Mucosa of rectum (tissue), 2 donors: ENCODE measurements around the gene SHB.
"Not testable (repeated sequence)": the region's sequence is repeated elsewhere in the genome, so short reads cannot be mapped to it uniquely, and the experiment has no call there.

Source experiments
- H3K27ac ChIP-seq, 2 donors: one replicate each; pipeline ENCODE4 v1.7.0; 2013; ENCODE audit warnings: inconsistent platforms in 2 of 2, low read depth in 2 of 2, low read length in 2 of 2
- H3K27me3 ChIP-seq, 2 donors: one replicate each; pipeline ENCODE4 v1.7.0; 2013; ENCODE audit warnings: low read length in 2 of 2; ENCODE audit not compliant: control insufficient read depth in 2 of 2, insufficient read depth in 2 of 2
- H3K36me3 ChIP-seq, 2 donors: one replicate each; pipeline ENCODE4 v1.7.0; 2013; ENCODE audit warnings: low read length in 2 of 2; ENCODE audit not compliant: control insufficient read depth in 2 of 2, insufficient read depth in 2 of 2
- H3K4me1 ChIP-seq, 2 donors: one replicate each; pipeline ENCODE4 v1.7.0; 2013; ENCODE audit warnings: low read length in 2 of 2, mild to moderate bottlenecking in 1 of 2; ENCODE audit not compliant: control insufficient read depth in 2 of 2, insufficient read depth in 2 of 2
- H3K4me3 ChIP-seq, 2 donors: one replicate each; pipeline ENCODE4 v1.7.0; 2013; ENCODE audit warnings: low read length in 2 of 2
- H3K9ac ChIP-seq, 2 donors: one replicate each; pipeline ENCODE4 v1.7.0; 2013; ENCODE audit warnings: low read length in 2 of 2, low read depth in 1 of 2, mild to moderate bottlenecking in 1 of 2
- H3K9me3 ChIP-seq, 2 donors: one replicate each; pipeline ENCODE4 v1.7.0; 2013; ENCODE audit warnings: low read length in 2 of 2; ENCODE audit not compliant: control insufficient read depth in 2 of 2
- donor health status: healthy.
- donor health status: Normal muscosa, but diverticular disease.

Gene SHB

GRCh38 chr9:37913480-37914153, 155.4 kb downstream of the SHB start:
- H3K9me3 ChIP-seq, result no peaks in the 10 kb centered on the region
- H3K4me1 ChIP-seq, result no peaks in the 10 kb centered on the region
- H3K36me3 ChIP-seq, result peaks cover 6 to 7% of the 10 kb centered on the region in 2 donors
- no peaks in the 10 kb centered on the region for H3K27me3 ChIP-seq
- H3K4me3 ChIP-seq, result no peak overlapping the region
- no peak overlapping the region for H3K27ac ChIP-seq
- no peak overlapping the region for H3K9ac ChIP-seq

GRCh38 chr9:37911271-37911681, 157.8 kb downstream of the SHB start:
- H3K27ac ChIP-seq, result no peak overlapping the region
- H3K4me3 ChIP-seq, result peak overlapping the region in 1 of 2 donors; percentile 3
- no peak overlapping the region for H3K9ac ChIP-seq
- H3K36me3 ChIP-seq, result no peaks in the 10 kb centered on the region
- H3K27me3 ChIP-seq, result no peaks in the 10 kb centered on the region
- H3K4me1 ChIP-seq, result no peaks in the 10 kb centered on the region
- H3K9me3 ChIP-seq, result no peaks in the 10 kb centered on the region

GRCh38 chr9:37910271-37910670, 158.8 kb downstream of the SHB start:
- H3K4me1 ChIP-seq, result no peaks in the 10 kb centered on the region
- H3K9ac ChIP-seq, result no peak overlapping the region
- H3K36me3 ChIP-seq, result no peaks in the 10 kb centered on the region
- no peak overlapping the region for H3K4me3 ChIP-seq
- no peaks in the 10 kb centered on the region for H3K27me3 ChIP-seq
- no peak overlapping the region for H3K27ac ChIP-seq
- H3K9me3 ChIP-seq, result no peaks in the 10 kb centered on the region

- not testable (repeated sequence) for H3K27ac ChIP-seq
Measured at GRCh38 chr9:37909836-37910235, 159.2 kb downstream of the SHB start.

GRCh38 chr9:37909326-37909725, 159.7 kb downstream of the SHB start:
- Histone ChIP-seq H3K9ac (no peak overlapping the region), H3K36me3 (no peaks in the 10 kb centered on the region), H3K27ac (no peak overlapping the region), H3K4me1 (peaks cover 6 to 9% of the 10 kb centered on the region in 2 donors), H3K27me3 (no peaks in the 10 kb centered on the region), H3K9me3 (no peaks in the 10 kb centered on the region), H3K4me3 (no peak overlapping the region)

More at GRCh38 chr9:37909836-37910235, 159.2 kb downstream of the SHB start:
- H3K9ac ChIP-seq, H3K4me1 ChIP-seq, H3K9me3 ChIP-seq, H3K27me3 ChIP-seq, H3K36me3 ChIP-seq, H3K4me3 ChIP-seq: not testable (repeated sequence)

- Histone ChIP-seq H3K4me1 (peaks cover 6 to 11% of the 10 kb centered on the region in 2 donors), H3K27ac (no peak overlapping the region), H3K27me3 (no peaks in the 10 kb centered on the region), H3K4me3 (no peak overlapping the region), H3K9ac (no peak overlapping the region), H3K9me3 (no peaks in the 10 kb centered on the region), H3K36me3 (no peaks in the 10 kb centered on the region)
Measured at GRCh38 chr9:37908698-37909186, 160.3 kb downstream of the SHB start.

- Histone ChIP-seq H3K4me3 (no peak overlapping the region), H3K9me3 (no peaks in the 10 kb centered on the region), H3K4me1 (peaks cover 7 to 11% of the 10 kb centered on the region in 2 donors), H3K27ac (no peak overlapping the region), H3K9ac (no peak overlapping the region), H3K36me3 (no peaks in the 10 kb centered on the region), H3K27me3 (no peaks in the 10 kb centered on the region)
Measured at GRCh38 chr9:37908283-37908682, 160.7 kb downstream of the SHB start.

- no peaks in the 10 kb centered on the region for H3K9me3 ChIP-seq
- H3K4me1 ChIP-seq, result peaks cover 17 to 21% of the 10 kb centered on the region in 2 donors
- no peak overlapping the region for H3K27ac ChIP-seq
- H3K4me3 ChIP-seq, result no peak overlapping the region
- H3K36me3 ChIP-seq, result no peaks in the 10 kb centered on the region
- no peaks in the 10 kb centered on the region for H3K27me3 ChIP-seq
- H3K9ac ChIP-seq, result no peak overlapping the region
Measured at GRCh38 chr9:37906312-37907239, 162.5 kb downstream of the SHB start.

GRCh38 chr9:37905776-37906175, 163.3 kb downstream of the SHB start:
- no peak overlapping the region for H3K27ac ChIP-seq
- no peak overlapping the region for H3K9ac ChIP-seq
- no peaks in the 10 kb centered on the region for H3K9me3 ChIP-seq
- H3K27me3 ChIP-seq, result no peaks in the 10 kb centered on the region
- no peak overlapping the region for H3K4me3 ChIP-seq
- no peaks in the 10 kb centered on the region for H3K36me3 ChIP-seq
- peaks cover 17 to 21% of the 10 kb centered on the region in 2 donors for H3K4me1 ChIP-seq

GRCh38 chr9:37905131-37905505, 163.9 kb downstream of the SHB start:
- H3K27ac ChIP-seq, result peak overlapping the region; percentile 82 to 89
- H3K36me3 ChIP-seq, result no peaks in the 10 kb centered on the region
- H3K4me3 ChIP-seq, result peak overlapping the region; percentile 85 to 86
- peaks cover 17 to 21% of the 10 kb centered on the region in 2 donors for H3K4me1 ChIP-seq
- no peaks in the 10 kb centered on the region for H3K9me3 ChIP-seq
- peak overlapping the region; percentile 63 to 82 for H3K9ac ChIP-seq
- no peaks in the 10 kb centered on the region for H3K27me3 ChIP-seq
